IPS-11a (cell line): ENCODE results near the gene C11orf65.

Experiments
- H3K4me3 ChIP-seq: one replicate; pipeline ENCODE4 v1.5.1; 2013; ENCODE audit warnings: low read depth, low read length, control low read depth

The C11orf65 gene, protein sequence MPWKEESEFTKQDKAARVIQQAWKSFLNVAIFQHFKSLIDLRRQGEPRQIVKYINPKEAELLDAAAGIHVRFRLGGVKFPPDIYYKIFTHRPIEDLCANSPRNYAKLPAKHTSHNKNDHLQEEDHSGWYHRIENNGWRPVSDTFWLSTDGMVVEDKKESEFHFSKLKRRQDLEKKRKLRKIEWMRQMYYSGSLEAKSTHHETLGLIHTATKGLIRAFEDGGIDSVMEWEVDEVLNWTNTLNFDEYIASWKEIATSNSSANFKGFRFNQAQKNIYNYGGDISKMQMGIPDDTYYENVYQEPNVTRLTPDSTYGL

DNA sequence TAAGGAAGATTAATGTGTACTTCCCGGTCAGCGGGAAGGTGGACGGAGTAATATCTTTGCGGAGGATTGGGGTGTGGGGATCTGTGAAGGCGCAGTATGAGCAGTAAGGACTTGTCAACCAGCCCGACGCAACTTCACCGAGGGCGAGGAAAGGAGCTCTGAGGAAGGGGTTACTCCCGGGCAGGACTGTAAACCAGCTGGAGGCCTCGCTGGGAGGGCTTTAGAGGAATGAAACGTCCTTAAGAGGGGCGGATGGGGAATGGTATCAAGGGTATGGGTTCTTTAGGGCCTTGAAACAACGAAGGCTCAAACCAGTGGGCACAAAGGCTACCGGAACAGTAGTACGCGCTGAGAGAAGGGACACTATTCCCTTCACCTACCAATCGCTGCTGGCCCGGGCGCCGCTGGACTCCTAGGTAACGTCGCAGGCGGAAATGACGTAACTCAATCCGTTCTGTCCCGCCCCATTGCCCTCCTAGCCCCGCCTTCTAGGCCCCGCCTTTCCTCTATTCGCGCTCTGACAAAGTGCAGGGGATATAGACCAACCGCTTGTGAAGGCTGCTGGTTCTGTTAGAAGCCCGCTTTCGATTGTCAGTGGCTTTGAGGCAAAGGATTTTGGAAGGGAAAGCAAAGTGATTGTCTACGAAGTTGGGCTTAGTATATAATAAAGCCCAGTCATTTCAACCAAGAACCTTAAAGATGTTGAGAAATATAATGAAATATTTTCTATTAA is at the start of gene C11orf65:
Gene C11orf65 (minus strand): TSS at position 439 of the 733 bp plus-strand sequence. CDS start 5,970 bp downstream, outside the sequence.
- H3K4me3 ChIP-seq: peak within 1 kb of the TSS; percentile 85

DNA sequence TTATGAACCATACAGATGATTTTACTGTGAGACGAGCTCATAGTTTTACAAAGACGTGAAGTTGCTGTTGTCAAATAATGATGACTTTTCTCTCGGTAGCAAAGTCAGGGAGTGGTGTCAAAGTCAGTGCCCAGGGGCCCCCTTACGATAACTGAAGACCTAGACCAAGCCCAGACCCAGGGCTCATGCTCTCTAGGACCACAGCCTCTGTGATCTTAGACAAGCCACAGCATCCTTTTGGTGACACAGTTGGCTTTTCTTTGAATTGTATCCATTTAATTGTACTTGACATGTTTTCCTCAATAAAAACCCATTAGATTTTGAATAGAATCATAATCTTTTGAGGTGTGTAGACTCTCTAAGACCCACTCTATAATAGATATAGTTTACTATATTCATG is 48.8 kb upstream of the C11orf65 start:
- no peak overlapping the region for H3K4me3 ChIP-seq

DNA sequence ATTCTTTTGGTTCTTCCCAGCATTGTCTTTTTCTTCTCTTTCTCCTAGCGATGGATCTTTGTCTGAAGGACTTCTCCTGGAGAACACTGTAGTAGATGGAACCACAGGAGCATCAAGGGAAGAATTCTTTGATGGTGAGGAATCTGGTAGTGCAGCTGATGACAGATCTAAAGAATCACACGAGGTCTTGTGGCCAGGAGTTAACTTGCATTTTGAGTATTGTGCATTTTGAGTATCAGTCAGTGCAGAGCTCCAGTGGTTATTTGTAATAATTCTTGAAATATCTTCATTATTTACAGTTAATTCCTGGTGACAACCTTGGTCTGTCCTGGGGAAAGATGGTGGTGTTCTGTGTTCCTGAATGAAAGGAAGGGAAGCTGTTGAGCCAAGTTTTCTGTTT is 45.4 kb upstream of the C11orf65 start:
- H3K4me3 ChIP-seq: no peak overlapping the region

DNA sequence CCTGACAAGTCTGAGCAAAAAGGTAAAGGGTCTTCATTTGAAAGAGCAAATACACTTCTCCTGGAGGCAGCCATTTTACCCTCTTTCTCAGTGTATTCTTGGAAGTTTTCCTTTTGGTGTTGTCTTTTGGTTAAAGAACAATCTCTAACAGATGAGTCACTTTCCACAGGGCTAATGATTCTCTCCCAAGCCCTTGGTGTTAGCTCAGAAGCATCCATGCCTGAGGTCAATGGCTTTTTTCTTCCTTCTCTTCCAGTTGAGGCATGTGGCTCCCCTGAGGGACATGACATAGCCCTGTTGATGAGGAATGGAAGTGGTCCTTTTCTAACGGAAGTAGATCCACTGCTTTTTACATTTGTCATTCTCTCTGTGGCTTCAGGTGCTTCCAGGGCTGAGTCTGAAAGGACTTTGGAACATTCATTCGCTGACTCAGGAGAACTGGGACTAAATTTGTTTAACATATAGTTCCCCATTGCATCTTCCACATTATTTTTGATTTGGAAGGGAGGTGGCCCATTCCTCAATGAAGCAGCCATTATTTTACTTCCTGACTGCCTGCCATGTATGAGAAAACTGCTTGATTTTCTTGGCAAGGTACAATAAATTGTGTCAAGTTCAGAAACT is 44.6 kb upstream of the C11orf65 start:
- H3K4me3 ChIP-seq: no peak overlapping the region

DNA sequence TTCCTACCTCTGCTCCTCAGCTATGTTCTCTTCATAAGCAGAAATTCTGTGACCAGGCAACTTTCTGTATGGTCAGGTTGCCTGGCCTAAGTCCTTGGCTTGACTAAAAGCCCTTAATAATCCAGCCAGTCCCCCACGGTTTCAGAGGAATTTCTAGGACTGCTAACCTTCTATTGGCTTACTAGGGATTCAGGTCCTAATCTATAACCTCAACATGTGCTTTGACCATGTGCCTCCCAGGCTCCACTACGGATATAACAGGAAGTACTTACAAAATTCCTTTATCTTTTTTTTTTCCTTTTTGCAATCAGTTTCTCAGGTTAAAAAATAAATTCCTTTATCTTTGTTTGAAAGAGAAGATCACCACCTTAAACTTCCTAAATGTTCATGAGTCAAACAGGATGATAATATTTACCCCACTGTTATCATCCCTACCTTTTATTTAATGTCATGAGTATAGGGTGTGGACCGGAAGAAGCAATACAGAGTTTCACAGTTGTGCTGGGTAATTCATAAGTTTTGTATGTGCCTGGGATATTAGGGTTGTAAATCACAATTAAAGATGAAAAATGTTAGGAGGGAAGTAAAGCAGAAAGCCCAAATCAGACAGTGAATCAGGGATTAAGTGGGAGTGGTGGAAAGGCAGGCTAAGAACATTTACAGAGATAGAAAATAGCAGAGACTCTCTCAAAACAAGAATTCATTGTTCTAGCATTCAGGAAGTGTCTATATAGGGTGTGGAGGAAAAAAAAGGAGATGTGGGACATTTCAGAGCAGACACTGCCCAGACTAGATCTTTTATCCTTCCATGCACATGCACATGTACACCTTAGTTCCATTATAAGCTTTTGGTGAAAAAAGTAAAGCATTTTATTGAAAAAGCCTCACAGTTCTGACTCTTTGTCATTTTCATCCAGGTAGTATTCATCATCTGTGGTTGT is 41.6 kb upstream of the C11orf65 start:
- H3K4me3 ChIP-seq: no peak overlapping the region

DNA sequence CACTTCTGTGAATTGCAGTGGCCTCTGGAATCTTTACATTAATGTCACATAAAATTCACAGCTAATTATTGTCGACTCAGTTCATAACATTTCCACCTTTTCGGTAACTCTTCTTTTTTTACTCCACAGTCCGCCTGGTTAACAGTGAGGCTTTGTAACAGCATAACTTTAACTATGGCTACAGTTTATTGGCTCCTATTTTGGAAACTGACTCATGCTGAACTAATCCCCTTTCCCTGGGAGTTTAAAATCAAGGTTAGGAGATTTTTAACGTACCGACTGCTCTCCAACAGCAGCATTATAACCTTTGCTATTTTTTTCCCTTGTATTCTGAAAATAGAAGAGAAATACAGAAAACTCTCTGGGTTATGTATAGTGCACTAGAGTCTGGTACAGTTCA is 34.1 kb upstream of the C11orf65 start:
- H3K4me3 ChIP-seq: no peak overlapping the region

DNA sequence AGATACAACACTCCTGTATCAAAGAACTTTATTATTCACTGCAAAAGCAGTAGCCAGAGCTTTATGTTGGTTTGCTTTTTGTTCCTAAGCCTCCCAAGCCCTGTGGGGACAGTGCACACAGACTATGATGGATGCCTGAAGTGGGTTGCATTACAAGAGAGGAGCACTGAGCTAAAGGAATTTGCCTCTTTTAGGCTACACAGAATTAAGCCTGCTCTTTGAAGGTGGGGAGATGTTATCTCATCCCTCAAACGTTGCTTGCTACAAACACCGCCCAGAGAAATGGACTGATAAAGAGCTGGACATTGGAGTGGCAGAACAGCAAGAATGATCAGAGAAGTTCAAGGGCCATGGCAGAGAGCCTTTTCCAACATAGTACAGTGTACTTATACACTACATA is 33.4 kb upstream of the C11orf65 start:
- no peak overlapping the region for H3K4me3 ChIP-seq

DNA sequence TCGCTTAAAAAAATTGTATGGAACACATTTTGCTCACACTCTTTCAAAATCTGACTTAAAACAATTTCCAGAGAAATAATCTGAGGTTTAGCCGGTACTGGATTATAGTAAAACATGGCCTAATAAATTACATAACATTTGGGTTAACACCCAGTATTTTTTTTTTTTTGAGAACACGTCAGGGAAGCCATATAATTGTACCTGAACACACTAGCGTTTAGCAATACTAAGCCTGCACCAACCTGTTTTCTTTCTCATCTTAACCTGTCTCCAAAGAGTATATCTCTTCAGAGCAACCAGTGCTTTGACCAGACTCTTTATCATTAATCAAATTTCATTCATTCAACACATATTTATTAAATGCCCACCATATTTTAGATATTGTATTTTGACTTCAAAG is 32.8 kb upstream of the C11orf65 start:
- H3K4me3 ChIP-seq: no peak overlapping the region

DNA sequence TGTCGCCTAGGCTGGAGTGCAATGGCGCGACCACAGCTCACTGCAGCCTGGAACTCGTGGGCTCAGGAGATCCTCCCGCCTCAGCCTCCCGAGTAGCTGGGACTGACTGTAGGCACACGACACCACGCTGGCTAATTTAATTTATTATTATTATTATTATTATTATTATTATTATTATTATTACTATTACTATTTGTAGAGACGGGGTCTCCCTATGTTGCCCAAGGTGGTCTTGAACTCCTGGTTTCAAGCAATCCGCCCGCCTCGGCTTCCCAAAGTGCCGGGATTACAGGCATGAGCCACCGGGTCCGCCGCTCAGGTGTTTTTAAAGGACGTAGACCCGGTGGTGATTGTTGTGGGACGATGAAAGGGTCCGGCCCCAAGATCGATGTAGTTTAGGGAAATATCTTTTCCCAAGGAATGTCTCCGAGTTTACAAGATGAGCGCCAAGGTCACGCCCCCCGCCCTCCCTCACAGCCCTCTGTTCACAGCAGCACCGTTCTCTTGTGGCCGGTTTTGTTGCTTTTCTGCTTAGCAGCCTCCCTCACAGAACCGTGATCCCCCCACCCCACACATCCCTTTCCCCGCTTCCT is 31.6 kb upstream of the C11orf65 start:
- H3K4me3 ChIP-seq: peak overlapping the region; percentile 65

DNA sequence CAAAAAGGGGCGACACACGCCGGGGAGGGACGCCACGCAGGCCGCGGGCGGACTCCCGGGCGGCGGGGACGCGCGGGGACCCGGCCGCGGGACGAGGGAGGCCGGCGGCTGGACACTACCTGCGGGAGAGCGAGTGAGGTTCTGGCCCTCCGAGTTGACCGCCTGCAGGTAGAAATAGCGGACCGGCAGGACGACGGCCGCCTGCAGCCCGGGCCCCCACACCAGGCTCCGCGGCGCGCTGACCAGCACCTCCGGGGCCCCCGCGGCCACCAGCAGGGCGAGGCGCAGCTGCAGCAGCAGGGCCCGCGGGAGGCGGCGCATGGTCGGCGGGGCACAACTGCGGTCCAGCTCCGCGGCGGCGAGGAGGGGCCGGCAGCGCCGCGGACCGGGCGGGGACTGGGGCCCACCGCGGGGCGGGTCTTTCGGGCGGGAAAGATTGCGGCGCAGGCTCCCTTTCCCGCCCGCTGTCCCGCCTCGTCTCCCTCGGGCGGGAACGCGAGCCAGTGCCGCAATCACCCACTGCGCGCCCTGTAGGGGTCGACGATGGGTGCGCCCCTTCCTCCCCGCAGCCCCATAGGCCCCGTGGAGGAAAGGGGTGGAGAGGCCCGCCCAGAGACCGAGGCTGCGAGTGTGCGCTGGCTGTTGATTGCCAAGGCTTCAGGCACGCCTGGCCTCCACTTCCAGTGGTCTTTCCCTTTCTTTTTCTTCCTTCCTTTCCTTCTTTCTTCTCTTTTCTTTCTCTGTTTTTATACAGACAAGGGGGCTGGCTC is 30.9 kb upstream of the C11orf65 start, which contains the start of gene POGLUT3:
Gene POGLUT3 (minus strand): TSS at position 339 of the 770 bp plus-strand sequence. CDS start 18 bp downstream, at position 321.
- H3K4me3 ChIP-seq: peak within 1 kb of the TSS; percentile 65

DNA sequence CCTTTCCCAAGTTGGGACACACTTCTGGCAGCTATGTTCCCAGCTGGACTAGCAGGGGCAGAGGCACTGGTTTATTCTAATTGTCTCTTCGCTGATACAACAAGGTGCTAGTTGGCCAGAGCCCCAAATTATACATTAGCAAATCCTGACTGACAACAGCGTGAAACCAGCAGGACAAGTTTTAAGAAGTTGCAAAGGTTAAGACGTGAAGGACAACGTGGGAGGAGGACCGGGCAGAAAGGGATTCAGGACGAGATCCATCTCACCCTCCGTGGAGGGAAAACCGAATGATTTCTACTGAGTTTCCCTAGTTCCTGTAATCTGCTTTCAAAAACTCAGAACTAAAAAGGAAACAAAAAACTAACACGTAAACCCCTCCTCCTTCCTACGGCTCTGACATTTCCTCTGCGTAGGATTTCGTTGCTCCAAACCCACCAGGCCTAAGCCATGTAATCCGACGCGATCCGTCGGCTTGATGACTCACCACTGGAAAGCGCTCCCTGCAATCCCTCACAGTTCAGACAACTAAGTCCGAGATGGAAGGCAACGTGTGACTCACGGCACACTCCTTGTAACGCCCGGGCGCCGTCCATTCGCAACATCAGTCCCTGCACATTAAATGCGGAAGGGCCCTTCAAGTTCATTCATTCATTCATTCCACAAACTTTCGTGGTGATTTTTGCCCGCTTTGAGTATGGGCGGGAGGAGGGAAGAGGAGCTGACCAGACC is 30.2 kb upstream of the C11orf65 start:
- H3K4me3 ChIP-seq: peak overlapping the region; percentile 65

DNA sequence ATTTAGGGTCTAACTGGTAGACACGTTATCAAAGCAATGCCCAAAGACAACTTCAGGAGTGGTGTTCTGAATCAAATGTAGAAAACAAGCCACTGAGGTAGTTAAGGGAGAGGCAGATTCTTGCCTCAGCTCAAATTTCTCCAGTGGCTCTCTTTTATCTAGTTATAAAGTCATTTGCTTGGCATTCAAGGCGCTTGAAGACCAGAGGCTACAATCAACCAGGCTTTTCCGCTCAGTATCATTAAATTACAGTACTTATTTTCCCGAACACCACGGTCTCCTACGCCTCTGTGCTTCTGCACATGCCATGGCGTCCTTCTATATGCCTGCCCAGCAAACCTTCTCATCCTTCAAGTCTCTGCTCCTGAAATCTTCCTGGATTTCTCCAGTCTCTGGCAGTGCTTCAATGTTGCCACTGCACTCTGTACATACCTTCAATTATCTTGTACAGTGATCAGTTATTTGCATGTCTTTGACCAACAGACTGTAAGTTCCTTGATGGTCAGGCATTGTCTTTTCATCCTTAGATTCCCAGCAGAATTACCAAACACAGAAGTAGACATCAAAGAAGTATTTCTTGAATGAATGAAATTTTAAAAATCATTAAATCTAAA is 29.4 kb upstream of the C11orf65 start:
- no peak overlapping the region for H3K4me3 ChIP-seq

DNA sequence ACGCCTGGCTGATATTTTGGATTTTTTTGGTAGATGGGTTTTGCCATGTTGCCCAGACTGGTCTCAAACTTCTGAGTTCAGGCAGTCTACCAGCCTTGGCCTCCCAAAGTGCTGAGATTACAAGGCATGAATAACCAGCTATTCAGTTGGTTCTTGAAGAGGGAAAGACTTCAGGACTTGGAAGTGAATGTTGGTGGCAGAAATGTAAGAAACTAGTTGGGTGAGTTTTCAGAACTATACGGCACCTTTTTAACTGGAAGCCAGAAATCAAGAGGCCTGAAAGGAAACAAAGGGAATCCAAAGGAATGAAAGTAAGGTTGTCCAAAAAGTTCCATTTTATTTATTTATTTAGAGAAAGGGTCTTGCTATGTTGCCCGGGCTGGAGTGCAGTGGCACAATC is 28.0 kb upstream of the C11orf65 start:
- no peak overlapping the region for H3K4me3 ChIP-seq

DNA sequence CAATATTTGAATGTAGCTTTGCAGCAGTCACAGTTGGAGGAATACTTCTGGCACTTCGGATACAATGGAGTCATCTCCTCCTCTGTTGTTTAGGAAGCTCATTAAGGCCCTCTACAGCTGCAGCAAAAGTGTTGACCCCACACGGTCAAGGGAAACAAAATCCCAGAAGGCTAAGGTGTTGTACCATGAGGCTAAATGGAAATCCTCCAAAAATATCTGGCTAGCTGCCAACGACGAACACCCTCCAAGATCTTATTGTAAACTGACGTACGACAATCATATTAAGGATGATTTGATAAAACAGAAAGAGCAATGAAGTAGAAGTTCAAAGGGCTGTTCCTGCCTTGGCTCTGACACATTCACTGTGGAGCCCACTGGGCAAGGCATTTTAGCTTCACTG is 26.9 kb upstream of the C11orf65 start:
- H3K4me3 ChIP-seq: no peak overlapping the region

DNA sequence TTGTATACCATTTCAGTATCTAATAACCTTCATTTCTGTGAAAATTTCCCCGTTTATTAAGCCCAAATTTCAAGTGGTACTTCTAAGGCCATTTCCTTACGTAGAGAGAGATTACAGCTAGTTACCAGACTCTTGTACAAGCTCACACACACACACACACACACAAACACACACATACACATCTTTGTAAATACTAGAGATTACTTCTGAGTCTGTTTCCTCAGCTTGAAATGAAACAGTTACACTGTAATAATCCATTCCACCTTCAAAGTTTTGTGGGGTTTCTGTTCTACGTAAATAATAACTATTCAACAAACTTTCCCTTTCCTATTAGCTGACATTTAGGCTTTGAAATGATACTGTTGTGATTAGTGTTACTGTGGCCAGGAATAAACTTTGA is 24.6 kb upstream of the C11orf65 start:
- no peak overlapping the region for H3K4me3 ChIP-seq

DNA sequence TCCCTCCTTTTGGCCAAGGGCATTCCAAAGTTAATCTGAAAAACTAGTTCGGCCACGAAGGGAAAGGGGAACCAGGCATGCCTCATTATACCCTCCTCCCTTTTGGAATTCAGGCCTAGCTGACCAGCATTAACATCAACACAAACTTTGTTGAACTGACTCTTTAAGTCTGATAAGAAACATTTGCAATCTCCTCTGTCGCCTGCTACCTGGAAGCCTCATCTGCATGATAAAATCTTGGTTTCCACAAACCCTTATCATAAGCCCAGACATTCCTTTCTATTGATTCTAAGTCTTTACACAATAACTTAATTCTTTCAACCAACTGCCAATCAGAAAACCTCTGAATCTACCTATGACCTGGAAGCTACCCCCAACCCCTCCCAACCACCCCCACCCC is 19.5 kb upstream of the C11orf65 start:
- H3K4me3 ChIP-seq: no peak overlapping the region

DNA sequence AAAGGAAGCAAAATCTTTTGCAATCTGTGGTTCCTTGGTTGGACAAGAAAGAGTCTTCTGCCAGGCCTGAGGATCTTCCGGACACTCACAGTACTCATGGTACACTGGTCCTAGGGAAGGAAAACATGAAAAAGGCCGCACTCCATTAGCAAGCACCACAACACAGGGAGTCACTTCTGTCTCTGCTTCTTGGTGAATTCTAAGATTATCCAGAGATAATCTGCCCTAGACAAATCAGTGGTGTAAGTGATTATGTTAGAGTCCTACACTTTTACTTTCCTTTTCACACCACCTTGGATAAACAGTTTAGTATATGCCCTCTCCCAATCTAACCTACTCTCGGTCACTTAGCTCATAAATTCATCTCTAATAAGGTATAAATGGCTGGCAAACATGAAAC is 19.0 kb upstream of the C11orf65 start:
- no peak overlapping the region for H3K4me3 ChIP-seq

DNA sequence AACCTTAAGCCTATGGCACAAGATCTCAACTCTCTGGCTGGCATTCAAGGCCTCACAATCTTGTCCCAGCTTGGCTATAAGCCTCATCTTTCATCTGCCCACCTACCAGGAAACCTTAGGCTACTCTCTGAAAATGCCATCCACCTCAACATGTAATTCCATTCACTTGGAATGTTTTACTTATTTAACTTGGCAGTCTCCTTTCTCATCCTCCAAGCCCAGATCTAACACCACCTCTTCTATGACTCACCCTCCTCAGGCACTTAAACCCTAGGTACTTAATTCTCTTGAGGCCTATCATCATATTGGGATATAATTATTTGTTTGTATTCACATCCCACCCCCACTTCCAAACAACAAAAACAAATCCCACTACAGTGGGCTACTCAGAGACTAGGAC is 15.8 kb upstream of the C11orf65 start:
- H3K4me3 ChIP-seq: no peak overlapping the region
